GM19043 (cell line): Measurements from ENCODE around the gene PORCN.
"Not testable (repeated sequence)": the region's sequence is repeated elsewhere in the genome, so short reads cannot be mapped to it uniquely, and the experiment has no call there.

Source experiments
- ATAC-seq: cut with Tn5 transposase; IDR thresholded peaks from one replicate; pipeline ENCODE4 v1.9.1; 2021; ENCODE audit warnings: low read depth; ENCODE audit not compliant: unreplicated experiment

Gene PORCN

GRCh38 chrX:48538641-48539344 is 30.0 kb downstream of the PORCN start:
- no peak for ATAC-seq

- ATAC-seq: peak; percentile 82
These were observed 30.7 kb downstream of the PORCN start, which contains the start of gene TBC1D25 for GRCh38 chrX:48539345-48540027. TSS of gene TBC1D25 (plus strand) at chrX:48539714. CDS start at chrX:48539798, 84 bp downstream.

GRCh38 chrX:48540028-48540375 is 31.2 kb downstream of the PORCN start:
- ATAC-seq: peak; percentile 29

GRCh38 chrX:48540480-48540879 is 31.7 kb downstream of the PORCN start:
- ATAC-seq: no peak

- ATAC-seq: no peak
These were observed 32.5 kb downstream of the PORCN start for GRCh38 chrX:48541140-48541814.

GRCh38 chrX:48548871-48549270 is 40.1 kb downstream of the PORCN start:
- ATAC-seq: no peak

GRCh38 chrX:48555731-48556325 is 47.0 kb downstream of the PORCN start:
- not testable (repeated sequence) for ATAC-seq

- no peak for ATAC-seq
These were observed 49.5 kb downstream of the PORCN start for GRCh38 chrX:48558271-48558670.

GRCh38 chrX:48559636-48560035 is 50.8 kb downstream of the PORCN start:
- ATAC-seq: no peak

GRCh38 chrX:48560056-48560455 is 51.3 kb downstream of the PORCN start:
- no peak for ATAC-seq

- ATAC-seq: no peak
These were observed 51.9 kb downstream of the PORCN start for GRCh38 chrX:48560681-48561080.

- peak; percentile 41 for ATAC-seq
These were observed 61.2 kb downstream of the PORCN start for GRCh38 chrX:48569958-48570357.
